ENCODE data around the gene ANTXRL. TPM values are rescaled to one million over a fixed set of nuclear protein-coding genes. Genes with fewer than 3 reads are reported as not detected.

Gene ANTXRL
- polyA plus RNA-seq, 1 of the 3 experiments (the other 2 are of a cell fraction): not detected

GRCh38 chr10:46253076-46254006 is 33.5 kb upstream of the ANTXRL start:
- Histone ChIP-seq H3K4me3 (ENCODE audit: low read depth in 2 of 2, low read length in 1 of 2) (no peak overlapping the region), H3F3A (replicated peaks; ENCODE audit: insufficient read depth) (no peaks in the 10 kb centered on the region), H3K9me3 (no peaks in the 10 kb centered on the region), H3K4me2 (no peak overlapping the region), H3K27ac (ENCODE audit: low read depth in 2 of 2, low read length in 1 of 2) (no peak overlapping the region), H3K9ac (no peak overlapping the region), H3K27me3 (ENCODE audit: insufficient read depth) (peaks cover 5% of the 10 kb centered on the region; the same call in 1 of the 2 replicates), H2AFZ (ENCODE audit: low read depth) (no peak overlapping the region), H3K36me3 (replicated peaks in 1 of 2; ENCODE audit: control insufficient read depth in 1 of 2, insufficient read depth in 2 of 2, low read length in 1 of 2) (no peaks in the 10 kb centered on the region), H3K79me2 (ENCODE audit: insufficient read depth) (no peaks in the 10 kb centered on the region), H3K4me1 (ENCODE audit: control insufficient read depth in 1 of 2, insufficient read depth in 2 of 2, low read depth in 1 of 2, low read length in 1 of 2) (peaks cover 0 to 21% of the 10 kb centered on the region in 2 experiments; a peak in 2 of 4 replicates), H3K9me2 (no peaks in the 10 kb centered on the region), H4K20me1 (ENCODE audit: insufficient read depth) (no peaks in the 10 kb centered on the region)
- ChIA-PET POLR2A (no interaction called here), CTCF (interaction anchor here (11.2 kb wide), 1 partner anchor 24 kb away, joined by 136 read pairs; no protein-coding TSS in a partner anchor)
- TF ChIP-seq EZH2phosphoT487 (IDR thresholded peaks at IDR 0.05; ENCODE audit: borderline replicate concordance, low read depth) (no peak), TAF1 (IDR thresholded peaks at IDR 0.05; ENCODE audit: borderline replicate concordance, low read depth, low read length) (no peak)
- DNase-seq: no peak
- WGBS (ENCODE audit: low lambda C conversion rate): 55% methylated on average over 16 of the region's 19 CpGs

GRCh38 chr10:46254007-46254383 is 32.8 kb upstream of the ANTXRL start:
- Histone ChIP-seq H2AFZ (ENCODE audit: low read depth) (no peak overlapping the region), H3K4me3 (ENCODE audit: low read depth in 2 of 2, low read length in 1 of 2) (no peak overlapping the region), H3K4me1 (ENCODE audit: control insufficient read depth in 1 of 2, insufficient read depth in 2 of 2, low read depth in 1 of 2, low read length in 1 of 2) (peaks cover 0 to 14% of the 10 kb centered on the region in 2 experiments; a peak in 1 of 4 replicates), H3K4me2 (no peak overlapping the region), H3K9ac (no peak overlapping the region), H4K20me1 (ENCODE audit: insufficient read depth) (no peaks in the 10 kb centered on the region), H3K27me3 (ENCODE audit: insufficient read depth) (peaks cover 5% of the 10 kb centered on the region; the same call in 1 of the 2 replicates), H3F3A (replicated peaks; ENCODE audit: insufficient read depth) (no peaks in the 10 kb centered on the region), H3K27ac (ENCODE audit: low read depth in 2 of 2, low read length in 1 of 2) (no peak overlapping the region), H3K36me3 (replicated peaks in 1 of 2; ENCODE audit: control insufficient read depth in 1 of 2, insufficient read depth in 2 of 2, low read length in 1 of 2) (no peaks in the 10 kb centered on the region), H3K9me2 (no peaks in the 10 kb centered on the region), H3K9me3 (no peaks in the 10 kb centered on the region), H3K79me2 (ENCODE audit: insufficient read depth) (no peaks in the 10 kb centered on the region)
- CTCF ChIA-PET: interaction anchor here (0.6 to 11.2 kb wide), 2 partner anchors 25 to 250 kb away, joined by 3 to 136 read pairs; no protein-coding TSS in a partner anchor
- DNase-seq: no peak
- TF ChIP-seq JUND (IDR thresholded peaks at IDR 0.05) (no peak), YY1 (IDR thresholded peaks at IDR 0.05; ENCODE audit: low read depth) (no peak), PBX3 (IDR thresholded peaks at IDR 0.05) (no peak), FOSL2 (IDR thresholded peaks at IDR 0.05; ENCODE audit: borderline replicate concordance, low read depth) (no peak), CHD2 (IDR thresholded peaks at IDR 0.05; ENCODE audit: low read length, partially characterized antibody) (no peak), TAF1 (IDR thresholded peaks at IDR 0.05; ENCODE audit: borderline replicate concordance, low read depth, low read length) (no peak), NFIC (IDR thresholded peaks at IDR 0.05; ENCODE audit: borderline replicate concordance) (no peak), RCOR1 (IDR thresholded peaks at IDR 0.05; ENCODE audit: low read length) (no peak), RXRA (IDR thresholded peaks at IDR 0.05; ENCODE audit: borderline replicate concordance, low read depth) (no peak), RAD21 (IDR thresholded peaks at IDR 0.05; ENCODE audit: low read length) (no peak), RFX5 (IDR thresholded peaks at IDR 0.05; ENCODE audit: low read length) (no peak), MXI1 (IDR thresholded peaks at IDR 0.05; ENCODE audit: low read depth, low read length) (no peak), SIN3A (IDR thresholded peaks at IDR 0.05; ENCODE audit: borderline replicate concordance, low read depth, low read length) (no peak), SMC3 (IDR thresholded peaks at IDR 0.05; ENCODE audit: low read depth, low read length) (no peak), TEAD4 (IDR thresholded peaks at IDR 0.05; ENCODE audit: borderline replicate concordance, insufficient read depth) (no peak), USF2 (IDR thresholded peaks at IDR 0.05; ENCODE audit: borderline replicate concordance, low read depth, low read length) (no peak), EZH2phosphoT487 (IDR thresholded peaks at IDR 0.05; ENCODE audit: borderline replicate concordance, low read depth) (no peak), CTCF (IDR thresholded peaks at IDR 0.05) (no peak), FOXJ3 (CRISPR knock-in tag; IDR thresholded peaks at IDR 0.05) (no peak), ELF1 (IDR thresholded peaks at IDR 0.05) (no peak)
- POLR2A ChIA-PET: no interaction called here
- WGBS (ENCODE audit: low lambda C conversion rate): 60% methylated on average over 6 of the region's 6 CpGs
